CD14-positive monocyte (primary cell): ENCODE results near the gene TTLL11. TPM values are rescaled to one million over a fixed set of nuclear protein-coding genes. Genes with fewer than 3 reads are reported as not detected.

ENCODE experiments used
- DNase-seq, 3 donors: peaks; one replicate each; pipeline ENCODE4 v3.0.0-alpha.2; 2011 to 2022
- H2AFZ ChIP-seq: 2 replicates; pipeline ENCODE4 v1.6.0; 2012; ENCODE audit warnings: mild to moderate bottlenecking, low read depth, low read length, inconsistent platforms; ENCODE audit not compliant: insufficient read depth, poor library complexity, severe bottlenecking
- H3K27ac ChIP-seq, 2 donors: 1 replicate in 1 of 2; 2 replicates in 1 of 2; pipeline ENCODE4 v1.5.1; 2012 to 2013; ENCODE audit warnings: low read length in 2 of 2, control low read depth in 1 of 2, inconsistent platforms in 1 of 2, low read depth in 1 of 2, mild to moderate bottlenecking in 1 of 2
- H3K27me3 ChIP-seq, 2 donors: one replicate each; pipeline versions ENCODE4 v1.6.0 to v1.6.1; 2011 to 2013; ENCODE audit warnings: low read length in 2 of 2; ENCODE audit not compliant: control insufficient read depth in 2 of 2, insufficient read depth in 2 of 2
- H3K36me3 ChIP-seq, 2 donors: replicated peaks in 1 of 2; 1 replicate in 1 of 2; 2 replicates in 1 of 2; pipeline versions ENCODE4 v1.5.1 to v1.6.1; 2012 to 2013; ENCODE audit warnings: low read length in 2 of 2, control low read depth in 1 of 2, inconsistent platforms in 1 of 2, mild to moderate bottlenecking in 1 of 2; ENCODE audit not compliant: insufficient read depth in 2 of 2, control insufficient read depth in 1 of 2
- H3K4me1 ChIP-seq, 2 donors: 1 replicate in 1 of 2; 2 replicates in 1 of 2; pipeline versions ENCODE4 v1.5.1 to v1.6.1; 2012 to 2013; ENCODE audit warnings: low read length in 2 of 2, control low read depth in 1 of 2, inconsistent platforms in 1 of 2, mild to moderate bottlenecking in 1 of 2, moderate library complexity in 1 of 2; ENCODE audit not compliant: insufficient read depth in 2 of 2, control insufficient read depth in 1 of 2
- H3K4me2 ChIP-seq: replicated peaks from 2 replicates; pipeline ENCODE3; 2012; ENCODE audit warnings: low read length, moderate library complexity, mild to moderate bottlenecking; ENCODE audit not compliant: poor library complexity, severe bottlenecking; ENCODE audit errors: extremely low read depth
- H3K4me3 ChIP-seq, 3 experiments: fragments of 200-600 bp in 1 of 3; sonication (generic) in 1 of 3; replicated peaks in 1 of 3; 1 replicate in 2 of 3; 2 replicates in 1 of 3; pipeline ENCODE4 v1.5.1; 2011 to 2013; ENCODE audit warnings: low read length in 3 of 3, mild to moderate bottlenecking in 3 of 3, control low read depth in 2 of 3, low read depth in 2 of 3, inconsistent platforms in 1 of 3, moderate library complexity in 1 of 3
- H3K79me2 ChIP-seq: 2 replicates; pipeline ENCODE4 v1.6.0; 2012; ENCODE audit warnings: mild to moderate bottlenecking, control low read depth, inconsistent platforms, low read length, moderate library complexity; ENCODE audit not compliant: insufficient read depth
- H3K9ac ChIP-seq: 2 replicates; pipeline ENCODE4 v1.6.0; 2017; ENCODE audit warnings: low read length, mild to moderate bottlenecking; ENCODE audit not compliant: insufficient read depth, poor library complexity, severe bottlenecking
- H3K9me3 ChIP-seq, 2 donors: replicated peaks in 1 of 2; 1 replicate in 1 of 2; 2 replicates in 1 of 2; pipeline versions ENCODE4 v1.5.1 to v1.6.1; 2012 to 2013; ENCODE audit warnings: low read length in 2 of 2, control low read depth in 1 of 2; ENCODE audit not compliant: control insufficient read depth in 1 of 2, insufficient read depth in 1 of 2
- H4K20me1 ChIP-seq: 2 replicates; pipeline ENCODE4 v1.6.0; 2012; ENCODE audit warnings: mild to moderate bottlenecking, low read length, control low read depth, moderate library complexity; ENCODE audit not compliant: insufficient read depth
- H3K27ac Mint-ChIP-seq, 7 donors: one replicate each; pipeline ENCODE4 v1.8.0; 2020; ENCODE audit warnings: mild to moderate bottlenecking in 7 of 7, mixed read lengths in 7 of 7, moderate library complexity in 6 of 7, inconsistent platforms in 2 of 7
- H3K27me3 Mint-ChIP-seq, 3 donors: one replicate each; pipeline ENCODE4 v1.8.0; 2021 to 2022; ENCODE audit warnings: low read depth in 3 of 3, mild to moderate bottlenecking in 3 of 3, mixed read lengths in 3 of 3, moderate library complexity in 3 of 3, inconsistent platforms in 1 of 3
- H3K36me3 Mint-ChIP-seq, 2 donors: one replicate each; pipeline ENCODE4 v1.8.0; 2020; ENCODE audit warnings: mixed read lengths in 2 of 2, inconsistent platforms in 1 of 2, mild to moderate bottlenecking in 1 of 2
- H3K4me1 Mint-ChIP-seq: one replicate; pipeline ENCODE4 v1.8.0; 2020; ENCODE audit warnings: mild to moderate bottlenecking, mixed read lengths
- H3K4me3 Mint-ChIP-seq, 2 donors: one replicate each; pipeline ENCODE4 v1.8.0; 2020; ENCODE audit warnings: mild to moderate bottlenecking in 2 of 2, mixed read lengths in 2 of 2, moderate library complexity in 1 of 2
- H3K9me3 Mint-ChIP-seq, 7 donors: one replicate each; pipeline ENCODE4 v1.8.0; 2020 to 2022; ENCODE audit warnings: mixed read lengths in 7 of 7, mild to moderate bottlenecking in 6 of 7, moderate library complexity in 6 of 7, inconsistent platforms in 2 of 7
- WGBS: methylation state at CpG from one replicate; pipeline ENCODE4 v1.1.5; 2013; ENCODE audit warnings: missing lambda C conversion rate; ENCODE audit not compliant: insufficient coverage; 5-methylcytosine and 5-hydroxymethylcytosine counted together
- intact Hi-C, 2 donors: fragments of 100-400 bp; cut with micrococcal nuclease; formaldehyde crosslinking; loops; one replicate each; pipeline versions ENCODE4 v1.15.0 to v1.15.1; 2023
- polyA plus RNA-seq, 3 donors: library from polyadenylated mRNA; depleted of rRNA in 1 of 3; unstranded in 2 of 3; stranded (reverse) in 1 of 3; fragments of 300-500 nt in 2 of 3; fragments of >200 nt in 1 of 3; fragmentation: Illumina TruSeq in 2 of 3; gene quantifications; 1 replicate in 2 of 3; 2 replicates in 1 of 3; pipeline ENCODE4 v1.2.3, GENCODE V29; 2012 to 2021
- TF ChIP-seq, protein P1 (sequence below): fragments of 200-600 bp; IDR thresholded peaks from one replicate; pipeline ENCODE4 v1.8.0; 2022; ENCODE audit warnings: antibody characterized with exemption, mild to moderate bottlenecking

TTLL11 gene
- polyA plus RNA-seq, 3 donors = 2.9 to 3.5 (median 3.1) TPM

DNA sequence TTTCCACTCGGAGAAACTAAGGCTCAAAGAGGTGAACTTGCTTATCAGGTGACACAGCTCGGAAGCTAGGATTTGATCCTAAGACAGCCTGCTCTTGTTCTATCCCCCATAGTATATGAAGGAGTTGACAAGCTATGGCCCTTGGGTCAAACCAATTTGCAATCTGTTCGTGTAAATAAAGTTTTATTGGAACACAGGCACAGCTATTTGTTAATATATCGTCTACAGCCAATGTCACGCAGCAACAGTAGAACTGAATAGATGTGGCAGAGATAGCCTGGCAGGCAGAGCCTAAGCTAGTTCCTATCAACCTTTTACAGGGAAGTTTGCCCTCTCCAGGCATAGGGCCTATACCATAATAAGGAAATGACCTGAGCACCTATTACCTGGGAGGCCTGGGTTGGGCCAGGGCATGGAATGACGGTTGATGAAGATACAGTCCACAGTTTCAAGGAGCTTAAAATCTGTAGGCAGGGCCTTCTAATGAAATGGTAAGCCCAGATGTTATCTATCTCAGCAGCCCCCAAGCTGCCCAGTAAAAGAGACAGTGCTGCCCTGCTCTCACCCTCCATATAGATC lies 179.0 kb downstream of the TTLL11 start:
- Histone ChIP-seq H3K36me3 (no peaks in the 10 kb centered on the region), H3K79me2 (no peaks in the 10 kb centered on the region), H3K9ac (no peak overlapping the region), H3K4me1 (peaks cover 23 to 30% of the 10 kb centered on the region in 2 donors), H2AFZ (no peak overlapping the region), H3K4me3 (no peak overlapping the region), H3K27me3 (peaks cover 0 to 4% of the 10 kb centered on the region in 2 donors), H4K20me1 (no peaks in the 10 kb centered on the region), H3K9me3 (no peaks in the 10 kb centered on the region), H3K27ac (no peak overlapping the region), H3K4me2 (no peak overlapping the region)
- Mint-ChIP-seq H3K27ac (no peak overlapping the region), H3K4me3 (no peak overlapping the region), H3K27me3 (peaks cover 4 to 13% (median 9%) of the 10 kb centered on the region in 3 donors), H3K36me3 (peaks cover 0 to 4% of the 10 kb centered on the region in 2 donors), H3K4me1 (peaks cover 34% of the 10 kb centered on the region), H3K9me3 (peaks cover 0 to 4% (median 0%) of the 10 kb centered on the region in 7 donors)
- intact Hi-C loops = no loop called here
- DNase-seq = no peak
- TF ChIP-seq, protein P1, sequence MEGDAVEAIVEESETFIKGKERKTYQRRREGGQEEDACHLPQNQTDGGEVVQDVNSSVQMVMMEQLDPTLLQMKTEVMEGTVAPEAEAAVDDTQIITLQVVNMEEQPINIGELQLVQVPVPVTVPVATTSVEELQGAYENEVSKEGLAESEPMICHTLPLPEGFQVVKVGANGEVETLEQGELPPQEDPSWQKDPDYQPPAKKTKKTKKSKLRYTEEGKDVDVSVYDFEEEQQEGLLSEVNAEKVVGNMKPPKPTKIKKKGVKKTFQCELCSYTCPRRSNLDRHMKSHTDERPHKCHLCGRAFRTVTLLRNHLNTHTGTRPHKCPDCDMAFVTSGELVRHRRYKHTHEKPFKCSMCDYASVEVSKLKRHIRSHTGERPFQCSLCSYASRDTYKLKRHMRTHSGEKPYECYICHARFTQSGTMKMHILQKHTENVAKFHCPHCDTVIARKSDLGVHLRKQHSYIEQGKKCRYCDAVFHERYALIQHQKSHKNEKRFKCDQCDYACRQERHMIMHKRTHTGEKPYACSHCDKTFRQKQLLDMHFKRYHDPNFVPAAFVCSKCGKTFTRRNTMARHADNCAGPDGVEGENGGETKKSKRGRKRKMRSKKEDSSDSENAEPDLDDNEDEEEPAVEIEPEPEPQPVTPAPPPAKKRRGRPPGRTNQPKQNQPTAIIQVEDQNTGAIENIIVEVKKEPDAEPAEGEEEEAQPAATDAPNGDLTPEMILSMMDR = no peak
- WGBS = 92% methylated on average over 2 of the region's 6 CpGs

DNA sequence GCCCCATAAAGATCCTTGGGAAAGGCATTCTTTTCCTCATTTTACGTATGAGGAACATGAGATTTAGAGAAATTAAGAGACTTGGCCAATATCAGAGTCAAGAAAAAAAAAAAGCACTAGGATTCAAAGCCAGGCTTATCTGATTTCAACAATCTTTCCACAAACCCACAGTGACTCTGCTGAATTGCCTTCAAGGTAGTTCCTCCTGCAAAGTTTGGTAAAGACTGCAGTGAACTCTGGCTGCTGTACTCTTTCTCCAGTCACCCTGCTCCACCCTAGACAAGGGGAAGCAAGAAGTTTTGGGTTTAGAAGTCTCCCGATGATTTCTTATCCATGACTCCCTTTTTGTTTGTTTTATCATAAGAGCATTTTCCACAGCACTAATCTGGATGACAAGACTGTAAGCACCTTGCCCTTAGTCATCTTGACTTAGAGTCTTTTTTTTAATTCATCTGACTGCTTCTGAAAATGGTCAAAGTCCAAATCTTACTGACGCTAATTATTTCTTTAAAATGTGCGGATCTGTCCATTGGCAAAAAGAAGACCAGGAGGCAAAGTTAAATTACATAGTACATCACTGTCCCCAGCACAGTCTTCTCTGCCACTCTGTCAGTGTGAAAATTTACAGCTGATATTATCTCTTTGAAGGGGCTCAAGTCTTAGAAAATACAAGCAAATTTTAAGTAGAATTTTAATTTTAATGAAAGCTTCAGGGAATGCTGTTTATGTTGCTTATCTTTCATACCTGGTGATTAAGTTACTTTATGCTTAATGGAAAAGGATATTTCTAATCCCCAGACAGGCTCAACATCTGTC lies 180.1 kb downstream of the TTLL11 start:
- Histone ChIP-seq H3K4me3 (peak overlapping the region in 1 of 3 experiments; percentile 23), H3K27ac (peak overlapping the region in 1 of 2 donors; percentile 47), H3K4me2 (peak overlapping the region; percentile 36), H4K20me1 (no peaks in the 10 kb centered on the region), H3K9me3 (no peaks in the 10 kb centered on the region), H3K36me3 (no peaks in the 10 kb centered on the region), H2AFZ (no peak overlapping the region), H3K4me1 (peaks cover 23 to 30% of the 10 kb centered on the region in 2 donors), H3K79me2 (no peaks in the 10 kb centered on the region), H3K27me3 (peaks cover 0 to 4% of the 10 kb centered on the region in 2 donors), H3K9ac (no peak overlapping the region)
- Mint-ChIP-seq H3K4me3 (peak overlapping the region in 1 of 2 donors; percentile 63), H3K27me3 (peaks cover 4 to 13% (median 7%) of the 10 kb centered on the region in 3 donors), H3K4me1 (peaks cover 34% of the 10 kb centered on the region), H3K9me3 (peaks cover 0 to 4% (median 0%) of the 10 kb centered on the region in 7 donors), H3K36me3 (peaks cover 0 to 4% of the 10 kb centered on the region in 2 donors), H3K27ac (peak overlapping the region in 3 of 7 donors; percentile 9 to 43 (median 32))
- DNase-seq = peak; percentile 16 to 28 (median 26)
- 20% methylated on average over 2 of the region's 4 CpGs for WGBS
- intact Hi-C loops = no loop called here
- TF ChIP-seq, protein P1 = no peak
